KG1 (cell line): ENCODE results near the gene CNOT6.

Experiments
- DNase-seq: peaks from one replicate; lab custom pipeline; 2025; lab: John Stamatoyannopoulos, UW

The CNOT6 gene

GRCh38 chr5:180621311-180621710 lies 127.1 kb downstream of the CNOT6 start:
- no peak for DNase-seq

GRCh38 chr5:180622910-180623309 lies 128.7 kb downstream of the CNOT6 start:
- no peak for DNase-seq

GRCh38 chr5:180623411-180623834 lies 129.2 kb downstream of the CNOT6 start:
- DNase-seq, result no peak

DNA sequence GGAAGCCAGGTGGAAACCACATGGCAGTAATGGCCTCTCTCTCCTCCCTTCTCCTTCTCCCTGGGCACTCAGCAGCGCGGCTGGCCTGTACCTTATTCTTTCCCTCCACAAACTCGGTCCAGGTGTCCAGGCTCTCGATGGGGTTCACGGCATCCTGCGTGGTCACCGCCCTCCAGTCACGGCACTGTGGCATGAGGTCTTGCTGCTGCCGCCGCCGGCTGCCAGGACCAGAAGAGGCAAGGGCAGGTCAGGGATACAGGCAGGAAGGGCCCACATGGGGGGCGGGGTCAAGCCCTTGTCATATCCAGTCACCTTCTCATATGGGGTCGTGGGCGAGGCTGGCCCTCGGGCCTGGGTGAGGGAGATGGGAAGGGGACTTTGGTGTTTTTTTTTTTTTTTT lies 129.7 kb downstream of the CNOT6 start:
- no peak for DNase-seq

- no peak for DNase-seq
Observed at GRCh38 chr5:180624587-180624986, 130.4 kb downstream of the CNOT6 start.

- DNase-seq, result no peak
Observed at GRCh38 chr5:180625125-180625790, 131.1 kb downstream of the CNOT6 start.

- DNase-seq, result no peak
Observed at GRCh38 chr5:180625791-180626660, 131.8 kb downstream of the CNOT6 start.

DNA sequence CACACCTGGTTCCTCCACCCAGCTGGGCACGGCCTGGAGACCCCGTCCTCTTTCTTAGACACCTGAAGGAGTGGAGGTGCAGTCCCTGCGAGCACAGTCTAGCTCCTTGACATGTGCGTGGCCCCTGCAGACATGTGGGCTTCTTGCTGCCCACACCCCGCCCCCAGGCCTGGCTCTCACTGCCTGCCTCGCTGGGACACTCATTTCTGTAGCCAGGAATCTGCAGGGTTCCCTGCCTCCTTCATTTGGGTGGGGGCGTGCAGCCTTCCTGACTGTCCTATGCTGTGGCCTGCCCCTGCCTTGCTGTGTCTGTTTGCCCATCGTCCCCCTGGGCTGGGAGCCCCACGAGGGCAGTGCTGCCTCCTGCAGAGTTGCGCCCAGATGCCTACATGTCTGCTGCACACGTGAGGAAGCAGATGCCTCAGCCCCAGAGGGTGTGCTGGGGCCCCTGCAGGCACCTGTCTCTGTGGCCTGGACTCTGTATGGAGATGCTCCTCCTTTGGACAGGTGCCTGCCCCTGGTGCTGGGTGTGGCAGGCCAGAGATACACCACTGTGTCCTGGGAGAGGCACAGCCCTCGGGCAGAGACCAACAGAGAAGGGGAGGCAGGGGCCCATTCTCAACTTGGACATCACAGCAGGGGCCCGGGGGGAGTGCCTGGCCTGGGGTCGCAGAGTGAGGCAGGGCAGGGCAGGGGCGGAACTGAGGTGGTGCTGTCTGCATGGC lies 132.6 kb downstream of the CNOT6 start:
- no peak for DNase-seq

DNA sequence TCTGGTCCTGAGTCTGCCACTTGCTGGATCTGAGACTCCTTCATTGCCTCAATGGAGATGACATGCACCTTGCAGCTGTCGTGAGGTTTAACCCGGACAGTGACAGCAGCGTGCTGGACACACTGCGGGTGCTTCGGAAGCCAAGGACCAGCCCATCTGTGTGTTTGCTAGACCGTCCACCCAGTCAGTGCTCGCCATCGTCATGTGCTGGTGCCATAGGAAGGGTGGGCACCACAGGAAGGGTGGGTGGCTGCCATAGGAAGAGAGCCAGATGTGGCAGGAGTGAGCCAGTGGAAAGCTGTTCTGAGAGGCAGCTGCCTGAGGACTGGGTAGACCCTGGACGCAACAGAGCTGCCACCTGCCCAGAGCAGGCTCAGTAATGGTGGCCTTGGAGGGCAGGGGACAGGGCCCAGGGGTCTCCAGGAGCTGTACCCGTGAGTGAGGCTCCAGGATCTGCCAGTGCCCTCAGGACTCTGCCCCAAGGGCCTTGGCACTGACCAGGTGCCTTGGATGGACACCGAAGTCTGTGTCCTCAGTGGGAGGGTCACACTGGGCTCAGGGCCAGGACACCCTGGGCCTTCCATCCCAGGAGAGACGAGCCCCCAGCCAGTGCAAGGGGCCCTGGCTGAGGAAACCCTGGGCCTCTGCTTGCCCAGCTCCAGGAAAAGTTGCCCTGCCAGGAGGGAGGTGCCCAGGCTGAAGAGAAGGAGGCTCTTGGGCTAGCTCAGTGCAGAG lies 133.4 kb downstream of the CNOT6 start:
- DNase-seq, result no peak
